H1 (cell line): ENCODE results near the gene PTPRT. TPM values are rescaled to one million over a fixed set of nuclear protein-coding genes. Genes with fewer than 3 reads are reported as not detected.

Experiments
- CTCF ChIA-PET: fragments of 300-600 bp; sonication (Branson Sonifier 250); formaldehyde crosslinking; loops from one replicate; lab custom pipeline; 2021; ENCODE audit not compliant: partially characterized antibody; lab: Charles Lee
- POLR2A ChIA-PET: fragments of 300-600 bp; sonication (Branson Sonifier 250); formaldehyde crosslinking; loops from one replicate; lab custom pipeline; 2021; ENCODE audit warnings: inconsistent platforms; ENCODE audit not compliant: partially characterized antibody; lab: Charles Lee
- DNase-seq, 2 experiments: peaks; one replicate each; pipeline versions ENCODE4 v3.0.0 to v3.0.0-alpha.2; 2010 to 2022; ENCODE audit warnings: low spot score in 2 of 2, low read depth in 1 of 2, mixed read lengths in 1 of 2
- FAIRE-seq: peaks from 2 replicates; lab custom pipeline; 2011; peaks lifted over from hg19 to GRCh38; lab: Jason Lieb, UNC
- H2AFZ ChIP-seq: 2 replicates; pipeline ENCODE4 v1.8.1; 2012; ENCODE audit warnings: low read length, inconsistent platforms
- H2AK5ac ChIP-seq: 2 replicates; pipeline ENCODE4 v1.6.1; 2013; ENCODE audit warnings: low read depth, low read length
- H2BK120ac ChIP-seq: replicated peaks from 2 replicates; pipeline ENCODE3; 2013; ENCODE audit warnings: low read depth, low read length, inconsistent platforms
- H2BK12ac ChIP-seq: 2 replicates; pipeline ENCODE4 v1.6.1; 2013; ENCODE audit warnings: low read depth, low read length
- H2BK15ac ChIP-seq: 2 replicates; pipeline ENCODE4 v1.6.1; 2013; ENCODE audit warnings: low read length
- H2BK20ac ChIP-seq: 2 replicates; pipeline ENCODE4 v1.6.1; 2013; ENCODE audit warnings: low read length
- H2BK5ac ChIP-seq: 2 replicates; pipeline ENCODE4 v1.6.1; 2013; ENCODE audit warnings: low read depth, low read length
- H3K14ac ChIP-seq: 2 replicates; pipeline ENCODE4 v1.6.1; 2013; ENCODE audit warnings: inconsistent platforms; ENCODE audit not compliant: insufficient read length
- H3K18ac ChIP-seq: 2 replicates; pipeline ENCODE4 v1.6.1; 2013; ENCODE audit warnings: low read length; ENCODE audit errors: extremely low read depth
- H3K23ac ChIP-seq: 2 replicates; pipeline ENCODE4 v1.6.1; 2013; ENCODE audit warnings: inconsistent platforms; ENCODE audit not compliant: insufficient read length
- H3K23me2 ChIP-seq: 2 replicates; pipeline ENCODE4 v1.6.1; 2013; ENCODE audit warnings: low read depth, low read length
- H3K27ac ChIP-seq: 2 replicates; pipeline ENCODE4 v1.6.1; 2011; ENCODE audit warnings: low read depth, low read length, inconsistent platforms
- H3K27me3 ChIP-seq, 4 experiments: replicated peaks in 1 of 4; 1 replicate in 1 of 4; 2 replicates in 3 of 4; pipeline versions ENCODE4 v1.6.1 to v1.8.1; 2011 to 2013; ENCODE audit warnings: low read length in 3 of 4, mild to moderate bottlenecking in 3 of 4, inconsistent platforms in 2 of 4, mixed read lengths in 2 of 4, moderate library complexity in 1 of 4; ENCODE audit not compliant: control insufficient read depth in 3 of 4, insufficient read depth in 3 of 4; ENCODE audit errors: extremely low read depth in 1 of 4
- H3K36me3 ChIP-seq, 4 experiments: 2 replicates each; pipeline versions ENCODE4 v1.6.1 to v1.8.1; 2011 to 2013; ENCODE audit warnings: mild to moderate bottlenecking in 4 of 4, low read length in 3 of 4, moderate library complexity in 2 of 4, control low read depth in 1 of 4, inconsistent platforms in 1 of 4; ENCODE audit not compliant: insufficient read depth in 4 of 4, control insufficient read depth in 2 of 4
- H3K4ac ChIP-seq: replicated peaks from 2 replicates; pipeline ENCODE3; 2013; ENCODE audit warnings: low read length, low read depth, mixed read lengths, inconsistent platforms; ENCODE audit not compliant: insufficient read length
- H3K4me1 ChIP-seq, 4 experiments: replicated peaks in 1 of 4; 1 replicate in 1 of 4; 2 replicates in 3 of 4; pipeline versions ENCODE4 v1.6.1 to v1.8.1; 2011 to 2013; ENCODE audit warnings: low read length in 3 of 4, inconsistent platforms in 2 of 4, mixed read lengths in 1 of 4; ENCODE audit not compliant: insufficient read depth in 4 of 4, control insufficient read depth in 3 of 4
- H3K4me2 ChIP-seq, 2 experiments: 2 replicates each; pipeline versions ENCODE4 v1.6.1 to v1.8.1; 2011 to 2013; ENCODE audit warnings: low read depth in 2 of 2, low read length in 2 of 2, control low read depth in 1 of 2, inconsistent platforms in 1 of 2, mild to moderate bottlenecking in 1 of 2; ENCODE audit not compliant: insufficient read depth in 1 of 2
- H3K4me3 ChIP-seq, 4 experiments: fragments of 200-600, 300-600 bp in 1 of 4; sonication (generic), shearing (Covaris generic), sonication (Bioruptor Twin) in 1 of 4; 2 replicates each; pipeline versions ENCODE4 v1.5.1 to v1.8.1; 2011 to 2016; ENCODE audit warnings: low read length in 4 of 4, low read depth in 3 of 4, control low read depth in 2 of 4, inconsistent platforms in 2 of 4, mild to moderate bottlenecking in 2 of 4, mixed read lengths in 1 of 4, moderate library complexity in 1 of 4; ENCODE audit not compliant: insufficient read depth in 2 of 4; ENCODE audit errors: extremely low read depth in 1 of 4
- H3K56ac ChIP-seq: replicated peaks from 2 replicates; pipeline ENCODE3; 2013; ENCODE audit warnings: low read depth, mild to moderate bottlenecking, mixed read lengths, low read length, inconsistent platforms; ENCODE audit not compliant: insufficient read length
- H3K79me1 ChIP-seq: 2 replicates; pipeline ENCODE4 v1.6.1; 2013; ENCODE audit warnings: low read depth, low read length, control low read depth
- H3K79me2 ChIP-seq, 2 experiments: 2 replicates each; pipeline versions ENCODE4 v1.6.1 to v1.8.1; 2012 to 2013; ENCODE audit warnings: low read length in 2 of 2, mild to moderate bottlenecking in 2 of 2, inconsistent platforms in 1 of 2; ENCODE audit not compliant: insufficient read depth in 2 of 2, control insufficient read depth in 1 of 2
- H3K9ac ChIP-seq, 4 experiments: replicated peaks in 1 of 4; 1 replicate in 1 of 4; 2 replicates in 3 of 4; pipeline versions ENCODE4 v1.6.1 to v1.8.1; 2011 to 2013; ENCODE audit warnings: low read depth in 3 of 4, low read length in 3 of 4, control low read depth in 2 of 4, mild to moderate bottlenecking in 2 of 4, moderate library complexity in 2 of 4, inconsistent platforms in 1 of 4; ENCODE audit errors: extremely low read depth in 1 of 4
- H3K9me3 ChIP-seq, 2 experiments: 2 replicates each; pipeline versions ENCODE4 v1.6.1 to v1.8.1; 2012 to 2013; ENCODE audit warnings: mild to moderate bottlenecking in 2 of 2, moderate library complexity in 2 of 2, control low read depth in 1 of 2, inconsistent platforms in 1 of 2, low read depth in 1 of 2, low read length in 1 of 2, mixed read lengths in 1 of 2; ENCODE audit not compliant: insufficient read depth in 2 of 2
- H4K20me1 ChIP-seq, 2 experiments: replicated peaks in 1 of 2; 2 replicates each; pipeline versions ENCODE3 to v1.8.1; 2011 to 2013; ENCODE audit warnings: inconsistent platforms in 2 of 2, low read length in 2 of 2, mild to moderate bottlenecking in 1 of 2; ENCODE audit not compliant: insufficient read depth in 2 of 2, control insufficient read depth in 1 of 2
- H4K5ac ChIP-seq: 2 replicates; pipeline ENCODE4 v1.6.1; 2013; ENCODE audit warnings: low read length, low read depth, mixed read lengths, inconsistent platforms; ENCODE audit not compliant: insufficient read length
- H4K8ac ChIP-seq: 2 replicates; pipeline ENCODE4 v1.8.0; 2013; ENCODE audit warnings: mild to moderate bottlenecking, moderate library complexity, low read length, inconsistent platforms; ENCODE audit not compliant: insufficient read depth; ENCODE audit errors: extremely low read depth
- H4K91ac ChIP-seq: replicated peaks from 2 replicates; pipeline ENCODE3; 2013; ENCODE audit warnings: low read length, mixed read lengths, inconsistent platforms; ENCODE audit not compliant: insufficient read length
- RAD21 ChIP-seq, 2 experiments: IDR thresholded peaks in 1 of 2; conservative IDR thresholded peaks in 1 of 2; 2 replicates each; pipeline ENCODE4 v1.6.1; 2011; ENCODE audit warnings: low read depth in 2 of 2, low read length in 2 of 2, improper control_type of control experiment in 1 of 2, inconsistent platforms in 1 of 2, mild to moderate bottlenecking in 1 of 2, moderate library complexity in 1 of 2
- RBBP5 ChIP-seq: IDR thresholded peaks from 2 replicates; pipeline ENCODE4 v1.7.1; 2012; ENCODE audit warnings: low read depth, mild to moderate bottlenecking, inconsistent platforms, low read length, moderate library complexity, borderline replicate concordance
- WGBS, 2 experiments: shearing (Covaris generic) in 1 of 2; methylation state at CpG; one replicate each; pipeline versions ENCODE4 v1.1.6 to v1.1.7; 2013 to 2015; ENCODE audit warnings: low lambda C conversion rate in 2 of 2, mixed read lengths in 2 of 2, inconsistent platforms in 1 of 2, low coverage in 1 of 2, missing lambda C conversion rate in 1 of 2; ENCODE audit not compliant: insufficient replicate concordance in 2 of 2, insufficient coverage in 1 of 2, insufficient read length in 1 of 2; ENCODE audit errors: extremely low coverage in 1 of 2, missing lambda C conversion rate in 1 of 2; 5-methylcytosine and 5-hydroxymethylcytosine counted together
- polyA plus RNA-seq, 7 experiments: library from polyadenylated mRNA; depleted of rRNA in 3 of 7; stranded (reverse) in 5 of 7; unstranded in 2 of 7; fragments of >200 nt in 5 of 7; fragments of 200-250 nt in 2 of 7; gene quantifications; 1 replicate in 5 of 7; 2 replicates in 1 of 7; 4 replicates in 1 of 7; pipeline versions ENCODE4 v1.2.1 to v1.2.3, GENCODE V29; 2011 to 2013; ENCODE audit warnings: missing spikeins in 2 of 7, mixed read lengths in 2 of 7
- total RNA-seq: library from RNA; stranded (reverse); fragmentation: NEBNext Ultra II Directional; extraction: Animal tissue kit (Norgen Biotek cat#: 25700); gene quantifications from 2 replicates; pipeline ENCODE4 v1.2.1, GENCODE V29; 2021

The PTPRT gene
- total and polyA plus RNA-seq, 2 of the 8 experiments (the other 6 are each of a cell fraction or from before 2014, with no cell fraction given), result 0.33 to 1.8 TPM

DNA sequence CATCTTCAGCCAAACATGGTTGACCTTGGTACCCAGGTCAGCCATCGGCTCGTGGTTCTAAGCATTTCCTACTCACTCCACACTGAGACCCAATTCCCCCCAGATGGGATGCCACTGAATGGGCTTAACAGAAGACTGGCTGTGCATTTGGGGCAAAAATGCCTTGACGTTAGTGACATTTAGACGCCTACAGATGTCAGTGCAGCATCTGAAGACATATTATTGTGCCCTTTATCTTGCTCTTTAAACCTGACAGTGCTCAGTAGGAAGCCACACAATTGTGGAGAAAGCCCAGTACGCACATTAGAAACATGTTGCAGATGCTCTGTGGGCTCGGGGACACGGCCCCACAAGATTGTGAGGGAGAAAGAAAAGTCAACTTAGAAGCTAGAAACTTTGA lies 414.7 kb downstream of the PTPRT start:
- TF ChIP-seq RAD21 (IDR thresholded peaks at IDR 0.05 in 1 of 2, conservative IDR thresholded peaks at IDR 0.05 in 1 of 2; ENCODE audit: low read depth in 2 of 2, low read length in 2 of 2) (0 out of 4 replicates have a peak, but pooled peaks of 1 of the 2 experiments have one; percentile 16), RBBP5 (no peak)
- H4K20me1 ChIP-seq, result no peaks in the 10 kb centered on the region

More for the DNA sequence above, 414.7 kb downstream of the PTPRT start:
- H3K4me2 ChIP-seq, result no peak overlapping the region
- no peaks in the 10 kb centered on the region for H3K79me2 ChIP-seq
- H2BK15ac ChIP-seq, result no peak overlapping the region
- H2AFZ ChIP-seq, result no peak overlapping the region
- WGBS, 2 experiments, result 97% methylated on average over 7 of the region's 7 CpGs; no CpG with 5 or more reads in 1 of the 2 experiments
- no peak overlapping the region for H3K14ac ChIP-seq
- ChIA-PET CTCF (interaction anchor here (1.0 to 1.4 kb wide), 4 partner anchors 11 to 292 kb away, joined by 3 to 4 read pairs (median 4); no protein-coding TSS in a partner anchor), POLR2A (no interaction called here)
- H3K4me1 ChIP-seq, result no peaks in the 10 kb centered on the region
- H3K27ac ChIP-seq, result no peak overlapping the region
- DNase-seq (no peak), FAIRE-seq (no peak)
- no peak overlapping the region for H3K56ac ChIP-seq
- no peak overlapping the region for H3K4me3 ChIP-seq
- H2BK12ac ChIP-seq, result no peak overlapping the region
- H3K9ac ChIP-seq, result no peak overlapping the region
- no peak overlapping the region for H4K8ac ChIP-seq
- H2BK20ac ChIP-seq, result no peak overlapping the region
- no peak overlapping the region for H3K18ac ChIP-seq
- H2BK5ac ChIP-seq, result no peak overlapping the region
- H3K36me3 ChIP-seq, result no peaks in the 10 kb centered on the region
- no peak overlapping the region for H4K5ac ChIP-seq
- H3K9me3 ChIP-seq, result no peaks in the 10 kb centered on the region
- no peak overlapping the region for H2BK120ac ChIP-seq
- H4K91ac ChIP-seq, result no peak overlapping the region
- H3K27me3 ChIP-seq, result no peaks in the 10 kb centered on the region
- H3K23me2 ChIP-seq, result no peaks in the 10 kb centered on the region
- H3K23ac ChIP-seq, result no peak overlapping the region
- no peak overlapping the region for H2AK5ac ChIP-seq
- no peak overlapping the region for H3K4ac ChIP-seq
- no peaks in the 10 kb centered on the region for H3K79me1 ChIP-seq
